Stimulated activated CD4-positive, alpha-beta T cell treated with anti-CD3 and anti-CD28 coated beads, Interleukin-2, amount 100 ng/mL, for 48 hours (primary cell): ENCODE measurements around the gene GTF2H2.
"Not testable (repeated sequence)": the region's sequence is repeated elsewhere in the genome, so short reads cannot be mapped to it uniquely, and the experiment has no call there.

Experiments
- DNase-seq, 2 donors: peaks; one replicate each; pipeline ENCODE4 v3.0.0-alpha.2; 2020

The GTF2H2 gene

GRCh38 chr5:71067262-71067928 lies at the start of gene GTF2H2:
Gene GTF2H2 (minus strand): TSS chr5:71067676. CDS start chr5:71062763, 4,913 bp downstream.
- DNase-seq = not testable (repeated sequence)

- DNase-seq = not testable (repeated sequence)
These were observed 42.3 kb upstream of the GTF2H2 start for GRCh38 chr5:71109730-71110275.

- not testable (repeated sequence) for DNase-seq
These were observed 32.5 kb upstream of the GTF2H2 start for GRCh38 chr5:71099996-71100395.

GRCh38 chr5:71097930-71098203 lies 30.4 kb upstream of the GTF2H2 start:
- not testable (repeated sequence) for DNase-seq

- DNase-seq = not testable (repeated sequence)
These were observed 29.9 kb upstream of the GTF2H2 start for GRCh38 chr5:71097173-71097929.

- not testable (repeated sequence) for DNase-seq
These were observed 22.3 kb upstream of the GTF2H2 start for GRCh38 chr5:71089773-71090172.

- DNase-seq = not testable (repeated sequence)
These were observed 21.3 kb upstream of the GTF2H2 start for GRCh38 chr5:71088754-71089153.

- not testable (repeated sequence) for DNase-seq
These were observed 18.7 kb upstream of the GTF2H2 start for GRCh38 chr5:71086145-71086544.

GRCh38 chr5:71084280-71085063 lies 17.0 kb upstream of the GTF2H2 start:
- not testable (repeated sequence) for DNase-seq

- not testable (repeated sequence) for DNase-seq
These were observed 15.4 kb upstream of the GTF2H2 start for GRCh38 chr5:71082898-71083297.

GRCh38 chr5:71082340-71082739 lies 14.9 kb upstream of the GTF2H2 start:
- not testable (repeated sequence) for DNase-seq

- not testable (repeated sequence) for DNase-seq
These were observed 6.2 kb downstream of the GTF2H2 start for GRCh38 chr5:71061322-71061721.

GRCh38 chr5:71059426-71059825 lies 8.1 kb downstream of the GTF2H2 start:
- DNase-seq = not testable (repeated sequence)

GRCh38 chr5:71044808-71045207 lies 22.7 kb downstream of the GTF2H2 start:
- not testable (repeated sequence) for DNase-seq

- DNase-seq = not testable (repeated sequence)
These were observed 23.3 kb downstream of the GTF2H2 start for GRCh38 chr5:71044128-71044527.

- DNase-seq = not testable (repeated sequence)
These were observed 36.3 kb downstream of the GTF2H2 start for GRCh38 chr5:71031046-71031776.

- not testable (repeated sequence) for DNase-seq
These were observed 42.1 kb downstream of the GTF2H2 start, which contains the start of gene NAIP for GRCh38 chr5:71025289-71025953. Gene NAIP (minus strand): TSS chr5:71025339. CDS start chr5:71012915, 12,424 bp downstream.

GRCh38 chr5:71020643-71021042 lies 46.8 kb downstream of the GTF2H2 start:
- DNase-seq = not testable (repeated sequence)

- not testable (repeated sequence) for DNase-seq
These were observed 49.0 kb downstream of the GTF2H2 start for GRCh38 chr5:71018376-71019005.

- no peak for DNase-seq
These were observed 53.3 kb downstream of the GTF2H2 start for GRCh38 chr5:71014176-71014575.

GRCh38 chr5:71013575-71013974 lies 53.9 kb downstream of the GTF2H2 start:
- DNase-seq = no peak
